HepG2 (cell line): Measurements from ENCODE around the gene ANKRD53. TPM values are rescaled to one million over a fixed set of nuclear protein-coding genes. Genes with fewer than 3 reads are reported as not detected.

ENCODE experiments used
- ATAC-seq: fragments of 200-7000 bp; cut with Tn5 transposase; 3 replicates; pipeline ENCODE4 v1.9.1; 2020; ENCODE audit warnings: mild to moderate bottlenecking, moderate library complexity
- BruUV-seq: library from RNA; stranded (reverse); fragments of 400-500 nt; replicated peaks from 2 replicates; lab custom pipeline; 2021; lab: Mats Ljungman, UMichigan
- CTCF ChIA-PET: fragments of 300-600 bp; formaldehyde crosslinking; extraction: SDS; loops from one replicate; lab custom pipeline; 2021; ENCODE audit warnings: low total read pairs, inconsistent platforms, low intra/inter-chr PET ratio; lab: Yijun Ruan, JAX
- POLR2A ChIA-PET: fragments of 350-600 bp; sonication (Branson Sonifier 250); formaldehyde crosslinking; loops from one replicate; lab custom pipeline; 2020; ENCODE audit warnings: antibody characterized with exemption, inconsistent platforms; lab: Yijun Ruan, JAX
- DNase-seq: peaks from one replicate; pipeline ENCODE4 v3.0.0-alpha.2; 2015; ENCODE audit warnings: low spot score
- FAIRE-seq: peaks from 3 replicates; lab custom pipeline; 2011; peaks lifted over from hg19 to GRCh38; lab: Jason Lieb, UNC
- H2AFZ ChIP-seq: one replicate; pipeline ENCODE4 v1.6.1; 2011; ENCODE audit warnings: low read length, inconsistent platforms
- H3K27ac ChIP-seq: fragments of 300-600 bp; 3 replicates; pipeline ENCODE4 v1.8.0; 2011; ENCODE audit warnings: mixed run types, mild to moderate bottlenecking, mixed read lengths, low read length, inconsistent platforms; ENCODE audit not compliant: insufficient read depth; ENCODE audit errors: extremely low read length
- H3K27me3 ChIP-seq, 2 experiments: fragments of 200-600 bp in 1 of 2; 2 replicates in 1 of 2; 3 replicates in 1 of 2; pipeline versions ENCODE4 v1.6.0 to v1.8.0; 2011; ENCODE audit warnings: low read length in 2 of 2, mild to moderate bottlenecking in 2 of 2, moderate library complexity in 2 of 2, inconsistent platforms in 1 of 2; ENCODE audit not compliant: insufficient read depth in 2 of 2, control insufficient read depth in 1 of 2
- H3K36me3 ChIP-seq, 2 experiments: fragments of 200-600 bp in 1 of 2; replicated peaks in 1 of 2; 2 replicates in 1 of 2; 3 replicates in 1 of 2; pipeline versions ENCODE4 v1.5.1 to v1.8.0; 2011; ENCODE audit warnings: low read length in 2 of 2, inconsistent platforms in 1 of 2; ENCODE audit not compliant: insufficient read depth in 2 of 2, control insufficient read depth in 1 of 2
- H3K4me1 ChIP-seq: 2 replicates; pipeline ENCODE4 v1.5.1; 2012; ENCODE audit warnings: low read length, inconsistent platforms; ENCODE audit not compliant: insufficient read depth
- H3K4me2 ChIP-seq: 2 replicates; pipeline ENCODE4 v1.6.0; 2011; ENCODE audit warnings: low read depth, low read length, inconsistent platforms
- H3K4me3 ChIP-seq, 3 experiments: fragments of 200-600 bp in 1 of 3; sonication (generic), shearing (Covaris generic) in 1 of 3; replicated peaks in 1 of 3; 2 replicates each; pipeline ENCODE4 v1.5.1; 2011 to 2016; ENCODE audit warnings: low read length in 3 of 3, inconsistent platforms in 2 of 3, low read depth in 2 of 3, mild to moderate bottlenecking in 2 of 3, control low read depth in 1 of 3, mixed read lengths in 1 of 3; ENCODE audit not compliant: insufficient read depth in 1 of 3
- H3K79me2 ChIP-seq: one replicate; pipeline ENCODE4 v1.6.1; 2011; ENCODE audit warnings: low read length, inconsistent platforms; ENCODE audit not compliant: insufficient read depth
- H3K9ac ChIP-seq: 2 replicates; pipeline ENCODE4 v1.6.0; 2011; ENCODE audit warnings: mild to moderate bottlenecking, low read depth, low read length, inconsistent platforms; ENCODE audit not compliant: insufficient read depth
- H3K9me3 ChIP-seq: 2 replicates; pipeline ENCODE4 v1.5.1; 2012; ENCODE audit warnings: mild to moderate bottlenecking, low read length
- H4K20me1 ChIP-seq: 2 replicates; pipeline ENCODE4 v1.6.0; 2011; ENCODE audit warnings: inconsistent platforms, mild to moderate bottlenecking, low read length, moderate library complexity; ENCODE audit not compliant: insufficient read depth
- BRD4 ChIP-seq: sonication (generic); formaldehyde crosslinking; IDR thresholded peaks from 2 replicates; pipeline ENCODE4 v1.4.0; 2020; ENCODE audit warnings: missing genetic modification reagents
- CREM ChIP-seq, 2 experiments: sonication (generic) in 1 of 2; formaldehyde crosslinking in 1 of 2; IDR thresholded peaks; 2 replicates each; pipeline versions ENCODE4 v1.4.0 to v1.6.1; 2016 to 2020; ENCODE audit warnings: antibody characterized with exemption in 1 of 2, mild to moderate bottlenecking in 1 of 2, missing genetic modification reagents in 1 of 2
- HNRNPK ChIP-seq: fragments of 200-400 bp; formaldehyde crosslinking; IDR thresholded peaks from 2 replicates; pipeline ENCODE4 v1.6.1; 2018; ENCODE audit warnings: low read length, low read depth, moderate library complexity, mild to moderate bottlenecking; ENCODE audit not compliant: poor library complexity, severe bottlenecking
- KLF9 ChIP-seq: IDR thresholded peaks from 2 replicates; pipeline ENCODE4 v1.6.1; 2016; ENCODE audit warnings: low read depth
- MAFK ChIP-seq, 2 experiments: IDR thresholded peaks in 1 of 2; conservative IDR thresholded peaks in 1 of 2; 2 replicates each; pipeline ENCODE4 v1.6.1; 2011; ENCODE audit warnings: improper control_type of control experiment in 2 of 2, low read length in 2 of 2
- MED13 ChIP-seq: sonication (generic); formaldehyde crosslinking; IDR thresholded peaks from 2 replicates; pipeline ENCODE4 v1.5.0; 2020; ENCODE audit warnings: missing genetic modification reagents
- RFX5 ChIP-seq: IDR thresholded peaks from 2 replicates; pipeline ENCODE4 v1.6.1; 2011; ENCODE audit warnings: low read depth, low read length, improper control_type of control experiment
- SP2 ChIP-seq: sonication (generic); formaldehyde crosslinking; IDR thresholded peaks from 2 replicates; pipeline ENCODE4 v1.5.1; 2020; ENCODE audit warnings: mild to moderate bottlenecking, missing genetic modification reagents
- ZFY ChIP-seq: sonication (generic); formaldehyde crosslinking; IDR thresholded peaks from 2 replicates; pipeline ENCODE4 v1.4.0; 2020; ENCODE audit warnings: missing genetic modification reagents
- ZNF124 ChIP-seq: sonication (generic); formaldehyde crosslinking; IDR thresholded peaks from 2 replicates; pipeline ENCODE4 v1.4.0; 2020; ENCODE audit warnings: missing genetic modification reagents
- ZNF556 ChIP-seq: sonication (generic); formaldehyde crosslinking; IDR thresholded peaks from 2 replicates; pipeline ENCODE4 v1.4.0; 2020; ENCODE audit warnings: mild to moderate bottlenecking, missing genetic modification reagents, borderline replicate concordance
- ZZZ3 ChIP-seq: sonication (generic); formaldehyde crosslinking; IDR thresholded peaks from 2 replicates; pipeline ENCODE4 v1.4.0; 2020; ENCODE audit warnings: missing genetic modification reagents, mild to moderate bottlenecking, borderline replicate concordance
- WGBS: methylation state at CpG from one replicate; pipeline ENCODE4 v1.1.6; 2017; ENCODE audit warnings: low lambda C conversion rate; 5-methylcytosine and 5-hydroxymethylcytosine counted together
- in situ Hi-C: cut with HindIII; loops from 2 replicates; pipeline ENCODE4 v1.10.0; 2017; ENCODE audit warnings: low pct_unique_long_range_greater_than_20kb; ENCODE audit not compliant: extremely low pct_ligation_motif_present
- intact Hi-C: fragments of 100-400 bp; cut with micrococcal nuclease; formaldehyde crosslinking; loops from one replicate; pipeline ENCODE4 v1.10.0; 2022; ENCODE audit not compliant: unreplicated experiment
- polyA plus RNA-seq, 8 experiments: library from polyadenylated mRNA; depleted of rRNA in 3 of 8; stranded (reverse) in 7 of 8; unstranded in 1 of 8; fragments of >200 nt; fragmentation: Illumina TruSeq in 4 of 8; extraction: Trizol in 4 of 8; gene quantifications; 2 replicates each; pipeline versions ENCODE4 v1.2.1 to v1.2.3, GENCODE V29; 2011 to 2016; ENCODE audit warnings: low read depth in 4 of 8, missing spikeins in 1 of 8, mixed read lengths in 1 of 8; ENCODE audit not compliant: insufficient read depth in 1 of 8
- total RNA-seq, 5 experiments: library from RNA; depleted of rRNA; stranded (reverse); fragments of >200 nt; fragmentation: Illumina TruSeq; extraction: Trizol; gene quantifications; 2 replicates each; pipeline ENCODE4 v1.2.3, GENCODE V29; 2016; ENCODE audit warnings: low read depth in 1 of 5
- TF ChIP-seq, protein P1 (sequence below): sonication (generic); formaldehyde crosslinking; IDR thresholded peaks from 2 replicates; pipeline ENCODE4 v1.9.0; 2022; ENCODE audit warnings: low read depth, missing genetic modification reagents
- TF ChIP-seq, protein P2 (sequence below): IDR thresholded peaks from 2 replicates; pipeline ENCODE4 v1.6.1; 2016
- TF ChIP-seq, protein P3 (sequence below): sonication (generic); formaldehyde crosslinking; IDR thresholded peaks from 2 replicates; pipeline ENCODE4 v1.8.0; 2022; ENCODE audit warnings: mild to moderate bottlenecking, missing genetic modification reagents, borderline replicate concordance

The ANKRD53 gene
- total and polyA plus RNA-seq, 2 of the 13 experiments (the other 11 are each of a cell fraction or from before 2014, with no cell fraction given), result 0.15 TPM; not detected in 1

DNA sequence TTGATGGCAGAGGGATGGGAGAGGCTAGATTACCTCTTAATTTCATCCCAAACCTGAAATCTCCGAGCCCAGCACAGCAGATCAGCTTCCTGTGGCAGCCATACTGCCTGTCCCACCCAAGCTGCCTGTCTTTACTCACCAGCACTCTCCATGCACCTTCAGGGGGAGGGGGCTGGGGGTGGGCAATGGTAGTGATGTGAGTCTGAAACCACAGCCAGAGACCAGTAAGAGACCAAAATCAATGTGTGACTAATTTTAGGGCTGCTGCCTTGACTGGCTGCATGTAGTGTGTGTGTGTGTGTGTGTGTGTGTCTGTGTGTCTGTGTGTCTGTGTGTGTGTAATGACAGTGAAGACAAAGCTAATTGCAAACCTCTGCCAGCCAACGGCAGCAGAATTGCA lies 27.9 kb downstream of the ANKRD53 start (continued):
- TF ChIP-seq, protein P1, sequence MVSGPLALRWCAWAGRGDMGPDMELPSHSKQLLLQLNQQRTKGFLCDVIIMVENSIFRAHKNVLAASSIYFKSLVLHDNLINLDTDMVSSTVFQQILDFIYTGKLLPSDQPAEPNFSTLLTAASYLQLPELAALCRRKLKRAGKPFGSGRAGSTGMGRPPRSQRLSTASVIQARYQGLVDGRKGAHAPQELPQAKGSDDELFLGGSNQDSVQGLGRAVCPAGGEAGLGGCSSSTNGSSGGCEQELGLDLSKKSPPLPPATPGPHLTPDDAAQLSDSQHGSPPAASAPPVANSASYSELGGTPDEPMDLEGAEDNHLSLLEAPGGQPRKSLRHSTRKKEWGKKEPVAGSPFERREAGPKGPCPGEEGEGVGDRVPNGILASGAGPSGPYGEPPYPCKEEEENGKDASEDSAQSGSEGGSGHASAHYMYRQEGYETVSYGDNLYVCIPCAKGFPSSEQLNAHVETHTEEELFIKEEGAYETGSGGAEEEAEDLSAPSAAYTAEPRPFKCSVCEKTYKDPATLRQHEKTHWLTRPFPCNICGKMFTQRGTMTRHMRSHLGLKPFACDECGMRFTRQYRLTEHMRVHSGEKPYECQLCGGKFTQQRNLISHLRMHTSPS (CRISPR knock-in tag), result no peak
- TF ChIP-seq HNRNPK (no peak), MED13 (CRISPR knock-in tag) (no peak), ZNF556 (CRISPR knock-in tag) (no peak)

DNA sequence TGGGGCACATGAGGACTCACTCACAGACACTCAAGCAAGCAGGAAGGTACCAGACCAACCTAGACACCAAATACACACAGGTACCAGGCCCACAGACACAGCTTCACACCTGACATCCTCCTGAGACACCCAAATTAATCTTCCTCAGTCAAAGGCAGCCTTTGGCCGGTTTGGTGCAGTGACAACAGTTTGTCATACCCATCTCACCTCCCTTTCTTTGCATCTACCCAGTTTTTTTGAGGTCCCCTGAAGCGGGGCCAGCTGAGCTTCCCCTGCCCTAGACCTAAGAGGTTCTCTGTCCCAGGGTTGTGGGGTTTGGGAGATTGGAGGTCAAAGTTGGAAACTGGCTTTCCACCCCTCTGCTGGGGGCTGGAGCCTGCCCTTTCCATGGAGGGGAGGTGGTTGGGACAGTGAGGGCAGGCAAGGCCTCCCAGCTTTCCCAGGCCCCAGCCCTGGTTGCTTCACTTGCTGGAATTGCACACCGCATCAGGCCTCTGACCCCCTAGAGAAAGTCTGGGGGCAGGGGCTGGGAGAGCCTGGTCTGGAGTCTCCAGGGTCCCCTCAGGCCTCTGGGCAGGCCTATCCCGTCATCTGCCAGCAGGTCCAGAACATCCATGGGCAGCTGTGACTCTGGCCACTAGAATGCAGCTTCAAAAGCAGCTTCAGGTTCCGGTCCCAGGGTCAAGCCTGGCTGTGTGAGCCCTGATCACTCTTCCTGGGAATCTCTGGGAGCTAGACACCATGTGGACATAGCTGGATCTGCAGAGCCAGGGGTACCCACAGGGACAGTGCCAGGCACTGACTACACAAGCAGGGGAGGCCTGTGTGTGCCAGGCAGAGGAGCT lies 28.7 kb downstream of the ANKRD53 start:
- DNase-seq (peak; percentile 69), ATAC-seq (peak; percentile 98), FAIRE-seq (peak; percentile 67)
- ChIA-PET CTCF (no interaction called here), POLR2A (interaction anchor here (0.5 to 2.3 kb wide), 5 partner anchors 9 to 710 kb away, joined by 3 to 15 read pairs (median 7); partner anchors contain the start of gene NAGK)
- in situ Hi-C loops, result no loop called here
- Histone ChIP-seq H3K27ac (no peak overlapping the region), H3K9me3 (no peaks in the 10 kb centered on the region), H3K4me2 (peak overlapping the region; percentile 41), H2AFZ (no peak overlapping the region), H3K4me1 (peaks cover 36% of the 10 kb centered on the region), H3K36me3 (no peaks in the 10 kb centered on the region), H3K27me3 (peaks cover 0 to 9% of the 10 kb centered on the region in 2 experiments; a peak in 2 of 5 replicates), H3K4me3 (no peak overlapping the region), H4K20me1 (no peaks in the 10 kb centered on the region), H3K9ac (0 out of 2 replicates have a peak overlapping the region, but pooled peaks have one; percentile 13), H3K79me2 (no peaks in the 10 kb centered on the region)
- WGBS, result 16% methylated on average over 5 of the region's 5 CpGs
- BruUV-seq, result no TSS peak
- intact Hi-C loops, result loop anchor here (5.0 kb wide), 1 partner anchor 60 kb away; the partner anchor contains the start of gene NAGK
- TF ChIP-seq BRD4 (CRISPR knock-in tag) (no peak), ZZZ3 (no peak), CREM (IDR thresholded peaks at IDR 0.05) (no peak), CREM (CRISPR knock-in tag; IDR thresholded peaks at IDR 0.05) (no peak), SP2 (CRISPR knock-in tag) (no peak), KLF9 (no peak), ZFY (CRISPR knock-in tag) (peak; percentile 58; the same call in 1 of the 2 replicates), ZNF124 (no peak), MAFK (conservative IDR thresholded peaks at IDR 0.05 in 1 of 2, IDR thresholded peaks at IDR 0.05 in 1 of 2; ENCODE audit: low read length in 2 of 2) (no peak), RFX5 (no peak)
- TF ChIP-seq, protein P2, sequence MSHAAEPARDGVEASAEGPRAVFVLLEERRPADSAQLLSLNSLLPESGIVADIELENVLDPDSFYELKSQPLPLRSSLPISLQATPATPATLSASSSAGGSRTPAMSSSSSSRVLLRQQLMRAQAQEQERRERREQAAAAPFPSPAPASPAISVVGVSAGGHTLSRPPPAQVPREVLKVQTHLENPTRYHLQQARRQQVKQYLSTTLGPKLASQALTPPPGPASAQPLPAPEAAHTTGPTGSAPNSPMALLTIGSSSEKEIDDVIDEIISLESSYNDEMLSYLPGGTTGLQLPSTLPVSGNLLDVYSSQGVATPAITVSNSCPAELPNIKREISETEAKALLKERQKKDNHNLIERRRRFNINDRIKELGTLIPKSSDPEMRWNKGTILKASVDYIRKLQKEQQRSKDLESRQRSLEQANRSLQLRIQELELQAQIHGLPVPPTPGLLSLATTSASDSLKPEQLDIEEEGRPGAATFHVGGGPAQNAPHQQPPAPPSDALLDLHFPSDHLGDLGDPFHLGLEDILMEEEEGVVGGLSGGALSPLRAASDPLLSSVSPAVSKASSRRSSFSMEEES (CRISPR knock-in tag), result no peak
- TF ChIP-seq, protein P3, sequence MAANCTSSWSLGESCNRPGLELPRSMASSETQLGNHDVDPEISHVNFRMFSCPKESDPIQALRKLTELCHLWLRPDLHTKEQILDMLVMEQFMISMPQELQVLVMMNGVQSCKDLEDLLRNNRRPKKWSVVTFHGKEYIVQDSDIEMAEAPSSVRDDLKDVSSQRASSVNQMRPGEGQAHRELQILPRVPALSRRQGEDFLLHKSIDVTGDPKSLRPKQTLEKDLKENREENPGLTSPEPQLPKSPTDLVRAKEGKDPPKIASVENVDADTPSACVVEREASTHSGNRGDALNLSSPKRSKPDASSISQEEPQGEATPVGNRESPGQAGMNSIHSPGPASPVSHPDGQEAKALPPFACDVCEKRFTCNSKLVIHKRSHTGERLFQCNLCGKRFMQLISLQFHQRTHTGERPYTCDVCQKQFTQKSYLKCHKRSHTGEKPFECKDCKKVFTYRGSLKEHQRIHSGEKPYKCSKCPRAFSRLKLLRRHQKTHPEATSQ, result no peak
